ENCODE measurements around the gene RPS6KA5.
"Not testable (repeated sequence)": the region's sequence is repeated elsewhere in the genome, so short reads cannot be mapped to it uniquely, and the experiment has no call there.

RPS6KA5 gene

DNA sequence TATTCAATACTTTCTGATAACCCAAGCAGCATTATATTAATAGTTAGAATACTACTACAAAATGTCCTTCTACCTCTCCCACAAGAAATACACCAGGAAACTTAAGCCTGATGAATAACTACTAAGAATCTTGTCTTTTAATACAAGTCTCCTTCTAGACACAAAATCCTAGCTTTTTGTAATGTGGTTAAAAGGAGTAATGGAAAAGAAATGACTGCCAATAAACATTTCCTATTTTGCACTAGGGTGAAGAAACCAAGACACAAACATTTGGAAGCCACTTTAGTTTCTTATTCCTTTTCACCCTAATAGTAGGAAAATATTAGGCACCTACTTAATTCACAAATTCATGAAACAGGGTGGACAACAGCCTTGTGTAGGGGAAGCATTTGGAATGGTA is 192.9 kb downstream of the RPS6KA5 start:
- DNase-seq (ENCODE audit: low spot score) = no peak

DNA sequence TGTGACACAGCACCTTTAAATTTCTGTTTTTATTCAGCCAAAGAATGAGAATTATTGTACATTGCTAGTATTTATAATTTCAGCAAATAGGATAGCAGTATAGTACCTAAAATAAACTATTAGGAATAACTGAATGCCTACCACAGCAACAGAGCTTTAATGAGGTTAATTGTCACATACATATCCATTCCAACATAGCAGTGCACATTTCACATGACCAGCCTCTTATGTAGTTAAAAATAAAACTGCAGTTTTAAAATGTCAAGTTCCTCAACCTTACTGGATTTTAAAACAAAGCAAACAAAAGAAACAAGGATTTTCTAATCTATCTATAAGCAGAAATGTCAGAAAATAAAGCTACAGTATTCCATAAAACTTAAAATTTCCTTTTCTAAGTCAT is 193.6 kb downstream of the RPS6KA5 start:
- no peak for DNase-seq (ENCODE audit: low spot score)

DNA sequence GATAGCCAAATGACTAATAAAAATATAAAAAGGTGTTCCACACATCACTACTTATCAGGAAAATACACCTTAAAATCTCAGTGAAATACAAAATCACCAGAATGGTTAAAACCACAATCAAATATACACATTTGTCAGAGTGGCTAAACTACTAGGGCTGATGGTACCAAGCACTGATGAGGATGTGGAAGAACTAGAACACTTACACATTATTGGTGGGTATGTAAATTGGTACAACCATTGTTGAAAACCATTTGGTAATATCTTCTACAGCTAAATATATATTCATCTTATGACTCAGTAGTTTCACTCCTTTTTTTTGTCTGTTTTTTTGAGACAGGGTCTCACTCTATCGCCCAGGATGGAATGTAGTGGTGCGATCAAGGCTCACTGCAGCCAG is 195.7 kb downstream of the RPS6KA5 start:
- DNase-seq (ENCODE audit: low spot score) = no peak

DNA sequence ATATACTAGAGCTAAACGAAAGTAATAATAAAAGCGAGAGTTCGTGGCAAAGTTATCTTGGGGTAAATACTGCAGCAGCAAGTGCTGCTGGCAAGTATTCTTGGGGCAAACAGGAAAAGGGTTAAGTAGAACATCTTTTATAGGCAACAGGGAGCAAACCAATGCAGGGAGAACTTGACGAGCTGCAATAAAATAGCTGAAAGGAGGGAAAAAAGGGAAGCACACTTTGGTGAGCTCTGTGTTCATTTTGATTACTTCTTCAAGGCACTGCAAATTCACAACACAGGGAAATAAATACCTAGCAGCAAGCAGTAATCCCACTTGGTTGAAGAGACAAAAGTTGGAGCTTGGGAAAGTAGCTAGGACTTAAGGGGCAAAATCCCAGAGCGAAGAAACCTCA is 201.9 kb downstream of the RPS6KA5 start:
- DNase-seq (ENCODE audit: low spot score) = no peak

DNA sequence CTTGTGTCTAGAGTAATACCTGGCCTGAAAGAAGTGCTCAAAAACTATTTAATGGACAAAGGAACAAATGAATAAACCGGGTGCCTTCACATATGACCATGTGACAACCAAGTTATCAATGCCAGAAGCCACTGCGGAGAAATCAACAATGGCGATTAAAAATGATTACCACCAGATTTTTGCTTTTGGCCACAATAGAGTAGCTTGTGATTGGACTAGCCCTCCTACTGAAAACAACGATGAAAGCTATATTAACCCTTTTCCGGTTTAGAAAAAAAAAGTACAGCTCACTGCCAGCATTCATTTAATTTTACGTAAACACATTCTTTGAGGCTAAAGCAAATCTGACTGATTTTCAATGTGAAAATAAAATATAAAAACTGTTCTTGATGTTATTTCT is 202.6 kb downstream of the RPS6KA5 start:
- DNase-seq (ENCODE audit: low spot score) = no peak

DNA sequence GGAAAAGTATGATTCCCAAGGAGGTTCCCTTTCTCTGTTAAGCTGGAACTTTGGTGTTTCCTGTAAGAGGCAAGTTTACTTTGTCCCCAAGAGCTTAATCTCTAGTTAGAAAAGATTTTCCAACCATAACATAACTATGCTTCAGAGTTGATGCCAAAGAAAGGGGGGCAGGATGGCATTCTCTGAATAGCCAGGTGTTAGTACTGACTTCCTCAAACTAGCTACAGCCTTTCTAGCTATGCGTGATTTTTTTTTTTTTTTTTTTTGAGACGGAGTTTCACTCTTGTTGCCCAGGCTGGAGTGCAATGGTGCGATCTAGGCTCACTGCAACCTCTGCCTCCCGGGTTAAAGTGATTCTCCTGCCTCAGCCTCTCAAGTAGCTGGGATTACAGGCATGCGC is 204.3 kb downstream of the RPS6KA5 start:
- DNase-seq (ENCODE audit: low spot score) = not testable (repeated sequence)

DNA sequence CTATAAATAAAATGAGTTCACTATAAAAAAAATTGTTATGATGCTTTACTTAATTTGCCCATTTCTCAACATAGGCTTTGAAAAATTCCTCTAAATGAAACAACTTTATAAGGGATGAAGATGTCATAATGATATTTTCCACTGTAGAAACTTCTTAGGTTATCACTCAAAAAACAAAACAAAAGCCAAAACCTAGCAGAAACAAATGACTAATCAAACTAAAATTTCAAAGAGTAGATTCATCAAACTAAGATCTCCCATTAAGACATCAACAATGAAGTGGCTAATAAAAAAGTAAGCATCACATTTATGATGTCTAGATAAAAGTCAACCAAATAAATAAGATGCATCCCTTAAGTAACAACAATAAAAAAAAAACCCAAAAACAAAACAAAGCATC is 207.3 kb downstream of the RPS6KA5 start:
- no peak for DNase-seq (ENCODE audit: low spot score)

DNA sequence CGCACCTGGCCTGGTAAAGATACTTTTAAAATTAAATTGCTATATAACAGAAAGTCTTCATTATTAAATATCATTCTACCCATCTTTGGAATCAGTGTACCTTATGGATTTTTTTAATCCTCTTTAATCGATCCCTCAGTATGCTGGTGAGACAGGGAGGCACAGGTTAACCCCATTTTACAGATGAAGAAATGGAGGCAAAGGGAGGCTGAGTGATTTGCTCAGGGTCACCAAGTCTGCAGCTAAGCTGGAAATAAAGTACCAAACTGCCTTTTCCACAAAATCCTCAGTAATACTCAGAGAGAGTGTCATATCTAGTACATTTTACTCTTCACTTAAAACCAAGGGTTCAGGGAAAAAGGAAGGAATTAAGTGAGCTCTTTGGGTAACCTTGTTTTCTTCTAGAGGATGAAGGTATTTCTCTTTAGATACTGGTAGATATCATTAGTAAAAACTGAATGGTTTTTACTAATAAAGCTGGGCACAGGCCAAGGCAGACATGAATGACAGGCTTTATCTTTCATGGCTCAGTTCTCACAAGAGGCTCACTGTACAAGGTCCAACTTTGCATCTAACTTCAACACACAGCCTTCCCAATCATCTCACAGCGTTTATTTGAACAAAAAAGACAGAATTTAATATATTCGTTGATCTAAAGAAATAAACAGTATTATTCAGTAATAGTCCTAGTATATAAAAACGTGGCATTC is 209.0 kb downstream of the RPS6KA5 start:
- no peak for DNase-seq (ENCODE audit: low spot score)

DNA sequence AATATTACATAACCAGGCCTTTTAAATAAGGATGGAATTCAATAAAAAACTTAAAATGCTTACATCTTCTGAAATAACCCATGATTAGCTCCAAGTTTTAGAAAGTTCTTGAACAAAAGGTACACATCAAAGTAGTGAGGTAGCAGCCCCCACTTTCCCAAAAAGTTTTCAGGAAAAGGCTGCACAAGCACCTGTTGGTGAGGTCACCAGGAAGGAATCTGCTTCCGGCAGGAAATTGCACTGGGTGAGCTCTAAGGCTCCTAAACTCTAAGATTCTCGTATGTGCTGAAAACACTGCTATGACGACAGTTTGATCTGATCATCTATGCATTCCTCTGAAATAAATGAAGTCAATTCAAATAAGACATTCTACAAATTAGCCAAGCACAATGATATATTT is 210.0 kb downstream of the RPS6KA5 start:
- no peak for DNase-seq (ENCODE audit: low spot score)

DNA sequence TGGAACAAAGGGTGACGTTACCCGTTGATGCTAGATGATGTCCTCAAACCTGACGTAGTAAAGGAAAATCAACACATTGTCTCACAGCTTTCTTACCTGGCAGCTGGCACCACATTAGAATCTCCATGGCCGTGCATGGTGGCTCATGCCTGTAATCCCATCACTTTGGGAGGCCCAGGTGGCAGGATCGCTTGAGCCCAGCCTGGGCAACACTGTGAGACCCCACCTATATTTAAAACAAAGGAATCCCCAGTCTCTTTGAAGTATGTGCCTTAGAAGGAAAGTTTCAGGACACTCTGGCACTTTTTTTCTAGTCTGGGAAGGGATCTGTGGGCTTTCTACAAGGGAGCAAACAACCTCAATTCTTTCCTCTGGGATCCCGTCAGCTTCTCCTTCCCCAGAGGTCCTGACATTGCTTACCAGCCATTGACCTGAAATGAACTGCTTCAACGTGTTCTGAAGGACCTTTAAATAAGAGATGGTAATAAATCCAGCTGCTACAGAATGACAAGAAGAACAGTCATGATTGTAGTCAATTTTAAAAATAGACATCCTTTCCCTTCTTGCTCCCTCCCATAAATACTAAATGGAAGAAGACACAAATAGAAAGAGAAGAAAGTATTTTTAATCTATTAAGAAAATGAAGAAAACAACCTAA is 210.5 kb downstream of the RPS6KA5 start:
- no peak for DNase-seq (ENCODE audit: low spot score)

DNA sequence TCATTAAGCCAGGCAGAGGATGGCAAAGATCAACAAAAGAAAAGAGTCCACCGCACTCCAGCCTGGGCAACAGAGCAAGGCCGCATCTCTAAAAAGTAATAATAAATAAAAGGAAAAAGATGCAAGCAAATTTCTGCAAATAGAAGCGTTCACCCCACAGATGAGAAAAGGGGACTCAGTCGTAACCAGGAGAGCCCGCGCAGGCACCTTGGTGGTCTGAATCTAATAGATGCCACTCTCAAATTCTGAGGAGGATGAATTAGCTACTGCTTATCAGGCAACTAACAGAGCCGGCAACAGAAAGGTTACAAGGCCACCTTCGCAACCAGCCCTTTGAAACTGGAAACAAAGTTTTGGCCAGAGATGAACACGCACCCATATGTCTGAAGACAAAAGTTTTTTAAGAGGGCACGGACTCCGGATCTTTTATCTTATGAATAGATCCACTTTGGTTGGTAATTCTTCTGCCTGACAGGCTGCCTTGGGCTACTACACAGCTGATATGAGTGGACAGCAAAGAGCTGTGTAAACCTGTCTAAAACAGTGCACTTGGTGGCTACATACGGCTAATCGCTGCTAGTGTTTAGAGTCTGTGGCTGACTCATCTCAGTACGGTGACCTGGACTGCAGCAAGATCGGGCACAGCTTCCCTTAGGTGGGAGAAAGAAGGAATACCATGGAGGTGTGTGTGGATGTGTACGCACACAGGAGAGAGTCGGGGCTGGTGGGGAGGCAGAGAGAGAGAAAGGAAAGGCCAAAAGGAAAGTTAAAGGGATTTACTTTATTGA is 211.3 kb downstream of the RPS6KA5 start:
- no peak for DNase-seq (ENCODE audit: low spot score)

DNA sequence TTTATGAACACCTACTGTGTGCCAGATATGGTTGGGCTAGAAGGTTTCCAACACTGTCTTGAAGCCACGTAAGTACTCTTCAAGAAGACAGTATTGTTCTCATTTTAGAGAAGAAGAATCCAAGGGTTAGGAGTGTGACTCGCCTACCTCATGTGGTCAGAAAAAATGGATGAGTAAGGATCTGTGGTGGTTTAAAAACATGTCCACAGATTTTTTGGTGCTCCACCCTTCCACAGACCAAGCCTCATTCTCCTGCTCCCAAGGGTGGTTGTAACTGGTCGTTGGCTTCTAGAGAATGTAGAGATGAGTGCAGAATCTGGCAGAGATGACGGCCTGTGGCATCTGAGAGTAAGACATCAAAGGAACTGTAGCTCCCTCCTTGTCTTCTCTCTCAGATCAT is 213.9 kb downstream of the RPS6KA5 start:
- DNase-seq (ENCODE audit: low spot score) = peak; percentile 83

DNA sequence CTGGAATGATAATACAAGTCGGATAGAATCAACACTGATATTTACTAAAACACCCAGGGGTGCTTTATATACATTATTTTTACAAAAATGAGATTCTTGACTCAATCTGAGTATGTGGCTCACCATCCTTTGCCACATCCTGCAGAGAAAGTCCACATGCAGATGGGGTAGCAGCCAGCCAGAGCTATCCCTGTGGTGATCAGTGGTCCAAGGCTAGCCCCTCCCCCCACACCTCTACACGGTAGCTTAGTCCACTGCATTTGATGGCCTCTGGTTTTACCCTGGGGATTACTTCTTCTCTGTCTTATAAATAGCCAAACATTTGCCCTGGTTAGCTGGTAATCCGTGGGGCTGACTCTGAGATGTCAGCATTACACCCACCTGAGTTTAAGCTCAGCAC is 216.1 kb downstream of the RPS6KA5 start:
- DNase-seq (ENCODE audit: low spot score) = no peak

DNA sequence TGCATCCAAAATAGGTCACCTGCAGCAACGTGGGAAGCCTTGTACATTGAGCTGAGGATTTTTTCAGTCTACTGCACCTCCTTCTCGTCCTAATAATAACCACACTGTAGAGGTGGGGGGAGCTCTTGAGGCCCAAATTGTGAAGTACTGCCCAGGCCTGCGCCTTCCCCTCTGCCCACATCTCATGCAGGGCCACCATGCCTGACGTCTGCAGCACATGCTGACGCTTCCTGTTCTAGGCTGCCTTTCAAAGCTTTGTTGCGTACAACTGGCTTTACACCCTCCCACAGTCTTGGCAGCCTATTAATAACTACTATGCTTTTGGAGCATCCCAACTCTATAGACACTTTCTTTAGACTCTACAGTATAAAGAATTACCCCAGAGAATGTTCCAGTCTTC is 217.7 kb downstream of the RPS6KA5 start:
- no peak for DNase-seq (ENCODE audit: low spot score)

DNA sequence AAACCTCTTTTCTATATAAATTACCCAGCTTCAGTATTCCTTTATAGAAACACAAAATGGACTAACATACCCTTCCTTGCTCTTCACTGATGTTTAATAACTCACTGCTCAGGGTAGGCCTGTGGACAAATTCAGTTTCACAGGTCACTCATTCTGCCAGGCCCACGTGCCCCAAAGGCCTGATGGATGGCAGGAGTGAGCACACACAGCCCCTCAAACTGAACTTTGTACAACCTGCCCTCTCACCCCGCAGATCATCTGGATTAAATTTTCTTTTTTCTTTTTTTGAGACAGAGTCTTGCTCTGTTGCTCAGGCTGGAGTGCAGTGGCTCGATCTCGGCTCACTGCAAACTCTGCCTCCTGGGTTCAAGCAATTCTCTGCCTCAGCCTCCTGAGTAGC is 219.8 kb downstream of the RPS6KA5 start:
- not testable (repeated sequence) for DNase-seq (ENCODE audit: low spot score)

DNA sequence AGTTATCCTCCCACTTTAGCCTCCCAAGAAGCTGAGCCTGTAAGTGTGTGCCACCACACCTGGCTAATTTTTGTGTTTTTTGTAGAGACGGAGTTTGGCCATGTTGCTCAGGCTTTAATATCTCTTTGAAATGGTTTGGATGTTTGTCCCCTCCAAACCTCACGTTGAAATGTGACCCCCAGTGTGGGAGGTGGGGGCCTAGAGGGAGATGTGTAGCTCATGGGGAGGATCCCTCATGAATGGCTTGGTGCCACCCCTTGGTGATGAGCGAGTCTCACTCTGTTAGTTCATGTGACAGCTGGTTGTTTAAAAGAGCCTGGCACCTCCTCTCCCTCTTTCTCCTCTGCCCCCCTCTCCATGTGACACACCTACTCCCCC is 220.6 kb downstream of the RPS6KA5 start:
- DNase-seq (ENCODE audit: low spot score) = no peak

DNA sequence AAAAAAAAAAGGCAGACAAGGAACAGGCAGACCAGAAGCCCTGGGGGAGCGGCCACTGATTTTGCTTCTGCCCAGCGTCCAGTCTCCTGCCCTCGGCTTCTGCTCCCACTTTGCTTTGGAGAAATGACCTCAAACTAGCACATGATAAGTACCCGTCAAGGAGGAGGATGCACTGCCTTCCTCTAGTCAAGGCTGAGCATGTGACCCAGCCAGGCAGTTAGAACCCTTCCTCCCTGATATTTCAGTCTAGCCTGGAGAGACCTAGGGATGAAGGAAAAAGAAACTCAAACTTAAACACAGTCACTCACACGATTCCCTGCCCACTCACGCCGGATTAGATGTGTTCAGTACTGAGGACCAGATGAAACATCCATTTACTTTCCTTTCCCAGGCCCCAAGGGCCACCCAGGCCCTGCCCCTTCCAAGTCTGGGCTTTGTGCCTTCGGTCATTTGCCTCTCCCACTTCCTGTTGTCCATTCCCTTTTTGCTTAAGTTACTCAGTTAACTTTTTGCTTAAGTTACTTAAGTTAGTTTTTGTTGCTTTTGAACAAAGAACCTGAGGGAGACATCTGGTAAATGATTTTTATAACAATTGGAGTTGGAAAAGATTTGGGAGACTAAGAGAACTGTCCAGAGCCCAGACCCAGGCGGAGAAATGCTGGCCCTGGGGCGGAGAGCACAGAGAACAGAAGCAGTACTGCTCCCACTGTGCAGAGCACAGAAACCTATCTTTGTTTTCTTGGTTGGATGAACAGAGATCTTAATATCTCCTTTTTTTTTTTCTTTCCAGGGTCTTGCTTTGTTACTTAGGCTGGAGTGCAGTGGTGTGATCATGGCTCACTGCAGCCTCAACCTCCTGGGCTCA is 221.2 kb downstream of the RPS6KA5 start:
- DNase-seq (ENCODE audit: low spot score) = peak; percentile 83

DNA sequence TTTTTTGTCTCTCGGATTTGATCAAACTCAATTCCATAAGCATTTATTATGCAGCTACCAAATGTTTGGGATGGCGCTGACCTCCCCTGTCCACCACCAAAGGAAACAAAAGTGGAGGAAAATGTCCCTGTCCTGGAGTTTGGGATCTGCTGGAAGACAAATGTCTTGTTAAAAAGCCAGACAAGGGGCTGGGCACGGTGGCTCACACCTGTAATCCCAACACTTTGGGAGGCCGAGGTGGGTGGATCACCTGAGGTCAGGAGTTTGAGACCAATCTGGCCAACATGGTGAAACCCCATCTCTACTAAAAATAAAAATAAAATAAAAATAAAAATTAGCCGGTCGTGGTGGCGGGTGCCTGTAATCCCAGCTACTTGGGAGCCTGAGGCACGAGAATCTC is 221.9 kb downstream of the RPS6KA5 start:
- not testable (repeated sequence) for DNase-seq (ENCODE audit: low spot score)

DNA sequence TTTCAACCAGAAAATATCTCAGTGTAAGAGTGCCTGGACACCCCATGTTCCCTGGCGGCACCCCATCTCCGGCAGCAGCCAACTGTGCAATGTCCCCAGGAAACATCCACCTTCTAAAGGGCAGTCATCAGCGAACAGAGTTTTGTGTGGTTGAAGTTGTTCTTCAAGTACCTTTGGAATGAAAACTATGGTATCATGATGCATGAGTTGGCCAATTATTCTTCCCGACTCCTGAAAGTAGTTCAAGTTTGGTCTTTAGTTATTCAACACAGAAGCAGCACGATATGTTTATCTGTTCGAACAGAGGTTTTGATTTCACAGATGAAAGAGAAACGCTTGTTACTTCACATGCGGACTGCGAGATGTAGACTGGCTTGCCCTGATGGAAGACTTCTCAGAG is 223.1 kb downstream of the RPS6KA5 start:
- DNase-seq (ENCODE audit: low spot score) = no peak

DNA sequence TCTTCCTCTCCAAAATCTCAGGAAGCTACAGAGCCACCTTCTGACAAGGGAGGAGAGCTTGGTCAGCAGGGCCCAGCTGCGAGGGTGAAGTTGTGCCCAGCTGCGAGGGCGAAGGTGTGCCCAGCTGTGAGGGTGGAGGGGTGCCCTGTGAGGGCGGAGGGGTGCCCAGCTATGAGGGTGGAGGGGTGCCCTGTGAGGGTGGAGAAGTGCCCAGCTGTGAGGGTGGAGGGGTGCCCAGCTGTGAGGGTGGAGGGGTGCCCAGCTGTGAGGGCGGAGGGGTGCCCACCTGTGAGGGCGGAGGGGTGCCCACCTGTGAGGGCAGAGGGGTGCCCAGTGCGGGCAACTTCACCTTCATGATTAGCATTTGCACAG is 223.8 kb downstream of the RPS6KA5 start:
- no peak for DNase-seq (ENCODE audit: low spot score)

DNA sequence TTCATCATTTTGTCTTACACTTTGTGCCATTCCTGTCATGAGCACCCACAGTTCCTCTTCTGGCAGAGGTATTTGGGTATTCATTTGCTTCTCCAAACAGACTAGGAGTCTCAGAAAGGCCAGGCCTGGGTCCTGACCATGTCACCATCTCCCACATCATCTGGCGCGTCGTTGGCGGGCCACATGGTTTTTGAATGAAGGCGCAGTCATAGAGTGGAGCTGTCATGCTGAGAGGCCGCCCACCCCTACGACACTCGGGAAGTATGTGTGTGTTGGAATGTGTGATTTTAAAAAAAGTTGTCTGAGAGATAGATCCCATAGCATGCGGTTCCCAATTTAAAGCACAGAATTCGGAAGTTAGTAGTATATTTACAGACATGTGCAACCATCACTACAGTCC is 228.6 kb downstream of the RPS6KA5 start:
- no peak for DNase-seq (ENCODE audit: low spot score)

DNA sequence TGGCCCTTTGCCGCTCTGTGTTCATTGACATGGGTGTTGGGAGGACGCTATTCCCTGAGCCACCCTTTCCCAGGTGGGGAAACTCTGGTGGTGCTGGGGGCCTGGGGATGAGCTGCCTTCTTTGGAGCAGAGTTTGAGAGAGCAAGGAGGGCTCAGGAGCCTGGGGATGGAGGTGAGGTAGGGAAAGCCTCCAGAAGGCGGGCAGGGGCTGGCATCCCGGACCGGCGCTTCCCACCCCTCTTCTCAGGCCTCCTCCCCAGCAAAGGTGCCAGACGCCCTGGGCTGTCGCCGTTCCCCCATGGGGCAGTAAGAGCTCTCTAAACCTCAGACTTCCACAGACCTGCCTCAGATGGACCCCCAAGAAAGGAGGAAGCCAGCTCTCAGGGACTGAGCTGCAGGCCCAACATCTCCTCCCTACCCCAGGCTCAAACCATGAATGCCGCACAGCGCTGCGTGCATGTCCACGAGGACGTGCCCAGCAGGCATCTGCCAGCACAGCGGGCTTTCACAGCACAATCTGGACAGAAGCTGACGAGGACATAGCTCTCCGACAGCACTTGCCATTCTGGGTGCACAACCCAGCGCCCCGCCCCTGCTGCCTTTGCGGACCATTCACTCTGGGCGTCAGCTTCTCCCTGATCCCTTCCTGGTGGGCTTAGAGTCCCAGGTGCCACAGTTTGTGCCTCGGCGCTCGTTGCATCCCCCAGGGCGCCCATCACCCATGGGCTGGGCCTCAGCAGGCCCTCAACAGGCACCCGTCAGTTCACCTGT is 229.3 kb downstream of the RPS6KA5 start:
- DNase-seq (ENCODE audit: low spot score) = no peak
